ENCODE data around the gene PLAC1. TPM values are rescaled to one million over a fixed set of nuclear protein-coding genes. Genes with fewer than 3 reads are reported as not detected.

The PLAC1 gene
- total RNA-seq, 2 donors from 2014 or later, result not detected

DNA sequence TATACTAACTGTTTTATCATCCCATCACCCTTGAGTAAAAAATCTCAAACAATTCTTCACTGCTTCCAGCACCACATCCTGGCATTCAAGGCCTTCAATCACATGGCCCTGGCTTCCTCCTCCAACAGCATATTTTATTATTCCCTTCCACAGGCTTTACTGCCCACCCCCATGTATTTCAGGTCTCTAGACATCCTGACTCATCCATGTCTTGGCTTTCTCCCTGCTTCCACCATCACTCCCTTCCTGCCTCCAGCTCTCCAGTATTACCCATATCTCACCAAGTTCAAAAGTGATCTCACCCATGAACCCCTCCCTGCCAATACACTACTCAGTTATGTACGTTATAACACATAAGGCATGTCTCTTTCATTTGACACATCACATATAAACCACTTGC lies 34.7 kb upstream of the PLAC1 start:
- H3K27ac ChIP-seq, result no peak overlapping the region
- no peaks in the 10 kb centered on the region for H3K4me1 ChIP-seq
- TF ChIP-seq, protein P1, sequence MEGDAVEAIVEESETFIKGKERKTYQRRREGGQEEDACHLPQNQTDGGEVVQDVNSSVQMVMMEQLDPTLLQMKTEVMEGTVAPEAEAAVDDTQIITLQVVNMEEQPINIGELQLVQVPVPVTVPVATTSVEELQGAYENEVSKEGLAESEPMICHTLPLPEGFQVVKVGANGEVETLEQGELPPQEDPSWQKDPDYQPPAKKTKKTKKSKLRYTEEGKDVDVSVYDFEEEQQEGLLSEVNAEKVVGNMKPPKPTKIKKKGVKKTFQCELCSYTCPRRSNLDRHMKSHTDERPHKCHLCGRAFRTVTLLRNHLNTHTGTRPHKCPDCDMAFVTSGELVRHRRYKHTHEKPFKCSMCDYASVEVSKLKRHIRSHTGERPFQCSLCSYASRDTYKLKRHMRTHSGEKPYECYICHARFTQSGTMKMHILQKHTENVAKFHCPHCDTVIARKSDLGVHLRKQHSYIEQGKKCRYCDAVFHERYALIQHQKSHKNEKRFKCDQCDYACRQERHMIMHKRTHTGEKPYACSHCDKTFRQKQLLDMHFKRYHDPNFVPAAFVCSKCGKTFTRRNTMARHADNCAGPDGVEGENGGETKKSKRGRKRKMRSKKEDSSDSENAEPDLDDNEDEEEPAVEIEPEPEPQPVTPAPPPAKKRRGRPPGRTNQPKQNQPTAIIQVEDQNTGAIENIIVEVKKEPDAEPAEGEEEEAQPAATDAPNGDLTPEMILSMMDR (IDR thresholded peaks at IDR 0.05), result no peak
- H3K36me3 ChIP-seq, result no peaks in the 10 kb centered on the region
- no peak overlapping the region for H3K4me3 ChIP-seq
- DNase-seq (ENCODE audit: low spot score), result no peak
- H3K9me3 ChIP-seq, result no peaks in the 10 kb centered on the region
- no peaks in the 10 kb centered on the region for H3K27me3 ChIP-seq

DNA sequence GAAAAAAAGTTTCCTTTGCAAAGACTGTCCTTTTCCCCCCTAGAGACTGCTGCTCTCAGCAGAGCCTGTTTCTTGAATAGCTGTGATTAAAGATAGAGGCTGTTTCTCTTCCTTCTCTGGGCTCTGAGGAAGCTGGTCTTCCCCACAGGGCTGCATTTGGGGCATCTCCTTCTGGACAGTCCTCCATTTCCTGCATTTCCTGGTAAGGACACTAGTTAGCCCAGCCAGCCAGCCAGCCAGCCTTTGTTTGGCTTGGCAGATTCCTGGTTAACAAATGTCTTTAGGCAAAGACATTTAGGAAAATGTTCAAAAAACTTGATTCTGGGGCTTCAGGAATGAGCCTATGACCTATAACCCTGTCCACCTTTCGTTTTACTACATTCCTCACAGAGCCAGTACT lies 34.0 kb upstream of the PLAC1 start:
- Histone ChIP-seq H3K36me3 (no peaks in the 10 kb centered on the region), H3K9me3 (no peaks in the 10 kb centered on the region), H3K27me3 (no peaks in the 10 kb centered on the region), H3K4me1 (no peaks in the 10 kb centered on the region), H3K27ac (no peak overlapping the region), H3K4me3 (no peak overlapping the region)
- TF ChIP-seq, protein P1 (IDR thresholded peaks at IDR 0.05), result no peak
- DNase-seq (ENCODE audit: low spot score), result no peak

DNA sequence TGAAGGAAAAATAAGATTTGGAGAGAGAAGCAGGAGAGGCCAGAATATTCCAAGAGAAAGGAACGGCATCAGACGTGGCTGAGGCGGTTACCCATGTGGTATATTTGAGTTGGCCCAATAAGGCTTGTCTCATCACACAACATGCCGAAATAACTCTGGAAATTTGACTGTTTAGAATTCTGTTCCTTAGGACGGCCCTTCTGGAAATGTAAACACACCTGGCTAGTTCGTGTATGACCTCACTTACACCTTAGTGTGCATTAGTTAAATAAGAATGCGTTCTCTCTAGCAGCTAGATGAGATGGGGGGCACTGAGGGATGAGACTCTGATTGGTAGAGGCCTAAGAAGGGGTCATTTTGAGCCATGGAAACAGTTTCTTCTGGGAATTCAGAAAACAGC lies 33.2 kb upstream of the PLAC1 start:
- Histone ChIP-seq H3K27me3 (no peaks in the 10 kb centered on the region), H3K27ac (no peak overlapping the region), H3K36me3 (no peaks in the 10 kb centered on the region), H3K4me1 (no peaks in the 10 kb centered on the region), H3K9me3 (no peaks in the 10 kb centered on the region), H3K4me3 (no peak overlapping the region)
- TF ChIP-seq, protein P1 (IDR thresholded peaks at IDR 0.05), result no peak
- DNase-seq (ENCODE audit: low spot score), result no peak

DNA sequence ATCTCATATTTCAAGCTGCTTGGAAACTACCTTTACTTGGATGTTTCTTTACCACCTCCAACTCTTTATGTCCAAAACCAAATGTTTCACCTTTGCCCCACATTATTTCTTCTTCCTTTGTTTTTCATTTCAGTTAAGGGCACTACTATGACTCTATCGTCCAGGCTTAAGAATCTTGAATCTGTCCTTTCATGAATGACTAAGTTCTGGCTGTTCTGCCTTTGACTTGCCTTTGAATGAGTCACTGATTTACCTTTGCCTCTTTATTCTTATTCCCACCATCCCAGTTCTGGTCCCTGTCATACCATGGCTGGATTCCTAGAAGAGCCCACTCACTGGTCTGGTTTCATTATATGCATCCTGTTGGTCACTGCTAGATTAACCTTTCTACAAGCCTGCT lies 30.6 kb upstream of the PLAC1 start:
- Histone ChIP-seq H3K27ac (no peak overlapping the region), H3K4me3 (no peak overlapping the region), H3K27me3 (no peaks in the 10 kb centered on the region), H3K4me1 (no peaks in the 10 kb centered on the region), H3K9me3 (no peaks in the 10 kb centered on the region), H3K36me3 (no peaks in the 10 kb centered on the region)
- DNase-seq (ENCODE audit: low spot score), result no peak
- TF ChIP-seq, protein P1 (IDR thresholded peaks at IDR 0.05), result no peak

DNA sequence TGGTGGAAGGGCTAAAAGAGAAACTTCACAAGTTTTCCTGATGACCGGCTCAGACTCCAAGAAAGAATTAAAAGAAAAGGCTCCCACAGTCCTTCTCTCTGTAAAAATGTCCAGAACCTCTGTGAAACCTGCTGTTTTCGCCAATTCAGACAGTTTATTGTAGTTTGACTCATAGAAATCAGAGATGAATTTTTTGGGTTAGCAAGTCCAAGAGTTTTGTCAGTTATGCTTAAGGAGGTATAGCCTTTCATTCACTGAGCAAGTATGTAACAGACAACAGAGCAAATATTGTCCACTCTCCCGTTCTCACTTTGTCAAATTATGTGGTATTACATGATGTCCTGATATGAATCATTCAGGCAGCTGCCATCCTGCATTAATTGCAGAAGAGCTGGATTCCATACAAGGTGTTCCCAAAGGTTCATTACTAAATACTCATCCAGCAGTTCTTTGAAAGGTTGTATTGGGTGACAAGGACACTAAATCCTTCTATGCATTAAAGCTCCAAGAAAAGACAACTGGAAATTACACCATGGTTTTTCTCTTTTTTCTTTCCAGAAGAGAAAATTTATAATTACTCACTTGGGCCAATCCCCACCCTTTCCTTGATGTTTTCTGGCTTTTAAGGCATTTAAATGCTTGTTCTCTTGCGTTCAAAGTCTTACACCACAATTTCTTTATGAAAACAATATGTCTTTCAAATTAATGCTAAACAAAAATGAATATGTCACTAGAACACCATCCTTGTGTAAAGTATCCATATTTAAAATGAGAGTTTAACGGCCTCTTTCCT lies 30.0 kb upstream of the PLAC1 start:
- H3K4me3 ChIP-seq, result no peak overlapping the region
- H3K27me3 ChIP-seq, result no peaks in the 10 kb centered on the region
- no peaks in the 10 kb centered on the region for H3K9me3 ChIP-seq
- H3K36me3 ChIP-seq, result no peaks in the 10 kb centered on the region
- no peak overlapping the region for H3K27ac ChIP-seq
- H3K4me1 ChIP-seq, result no peaks in the 10 kb centered on the region
- TF ChIP-seq, protein P1 (IDR thresholded peaks at IDR 0.05), result no peak
- no peak for DNase-seq (ENCODE audit: low spot score)

DNA sequence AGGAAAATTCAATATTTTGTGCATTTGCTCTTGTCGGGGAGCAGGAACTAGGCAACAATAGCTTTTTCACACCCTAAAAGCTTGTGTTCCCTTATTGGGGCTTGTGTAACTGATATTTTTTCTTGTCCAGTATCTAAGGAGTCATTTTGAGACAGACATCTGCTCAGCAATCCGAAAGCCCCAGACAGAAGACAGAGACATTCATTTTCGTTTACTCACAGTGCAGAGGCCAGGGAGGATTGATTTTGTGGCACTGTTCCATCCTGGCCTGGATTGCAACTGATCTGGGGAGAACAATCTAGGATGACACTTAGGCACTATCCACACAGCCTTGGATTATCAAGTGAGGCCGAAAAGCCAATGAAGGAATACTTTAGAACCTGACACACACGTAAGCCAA lies 27.4 kb upstream of the PLAC1 start:
- Histone ChIP-seq H3K36me3 (no peaks in the 10 kb centered on the region), H3K27ac (no peak overlapping the region), H3K4me3 (no peak overlapping the region), H3K9me3 (no peaks in the 10 kb centered on the region), H3K27me3 (no peaks in the 10 kb centered on the region), H3K4me1 (no peaks in the 10 kb centered on the region)
- DNase-seq (ENCODE audit: low spot score), result no peak
- TF ChIP-seq, protein P1 (IDR thresholded peaks at IDR 0.05), result no peak

Data from right atrium auricular region (tissue), 2 donors.